ENCODE results near the gene CRIM1. TPM values are rescaled to one million over a fixed set of nuclear protein-coding genes. Genes with fewer than 3 reads are reported as not detected.
"Not testable (repeated sequence)": the region's sequence is repeated elsewhere in the genome, so short reads cannot be mapped to it uniquely, and the experiment has no call there.

CRIM1 gene
- polyA plus RNA-seq (ENCODE audit: insufficient read length) = 21.1 TPM

DNA sequence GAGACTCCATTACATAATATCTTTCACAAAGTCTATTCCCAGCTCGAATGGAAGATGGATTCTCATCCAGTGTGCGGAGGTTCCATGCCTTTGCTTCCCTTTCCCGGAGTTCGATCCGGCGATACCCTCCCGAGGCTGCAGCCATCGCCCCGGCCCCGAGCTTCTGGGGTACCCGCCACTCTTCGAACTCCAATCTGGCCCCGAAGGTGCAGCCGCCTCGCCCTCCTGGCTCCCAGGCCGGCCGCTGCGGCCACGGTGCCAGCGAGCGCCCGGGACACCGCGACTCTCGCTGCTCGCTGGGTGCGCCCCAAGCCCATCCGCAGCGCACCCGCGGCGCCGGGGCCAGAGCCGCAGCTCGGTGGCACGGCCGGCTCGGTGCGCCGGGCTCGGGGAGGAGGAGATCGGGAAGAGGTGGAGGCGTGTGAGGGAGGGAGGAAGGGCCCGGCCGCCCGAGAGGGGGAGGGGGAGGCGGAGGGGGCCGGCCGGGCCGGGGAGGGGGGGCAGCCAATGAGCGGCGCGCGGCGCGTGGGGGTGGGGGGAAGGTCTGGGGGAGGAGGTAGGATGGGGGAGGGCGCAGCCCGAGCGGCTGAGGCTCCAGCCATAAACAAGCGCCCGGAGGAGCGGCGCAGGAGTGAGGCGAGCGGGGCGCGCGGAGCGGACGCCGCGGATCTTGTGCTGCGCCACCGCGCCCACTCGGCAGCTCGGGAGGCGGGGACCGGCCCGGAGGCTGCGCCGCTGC lies at the start of gene CRIM1:
Gene CRIM1, plus strand, starts transcription at position 628 of the 739 bp plus-strand sequence. CDS start 515 bp downstream, outside the sequence.
- peak; percentile 90 for DNase-seq

- no peak for DNase-seq
These were observed 48.1 kb upstream of the CRIM1 start for GRCh38 chr2:36307441-36307840.

GRCh38 chr2:36310444-36310843 lies 45.1 kb upstream of the CRIM1 start:
- not testable (repeated sequence) for DNase-seq

DNA sequence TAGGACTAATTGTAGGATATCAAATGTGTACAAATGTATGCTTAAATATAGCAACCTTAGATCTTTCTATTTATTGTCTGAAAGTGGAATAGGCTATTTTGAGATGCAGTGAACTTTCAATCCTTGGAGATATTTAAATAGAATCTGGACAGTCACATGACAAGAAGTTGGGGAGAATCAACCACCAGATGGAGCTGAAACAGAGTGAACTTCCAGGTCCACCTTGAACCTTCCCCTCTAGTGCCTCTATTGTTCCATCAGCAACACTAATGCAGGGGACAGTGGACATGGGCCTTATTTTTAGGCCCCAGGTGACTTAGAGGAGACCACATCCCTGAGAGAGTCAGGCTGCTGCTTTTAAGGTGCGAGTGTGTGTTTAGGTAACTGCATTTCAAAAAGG lies 37.0 kb upstream of the CRIM1 start:
- DNase-seq = no peak

DNA sequence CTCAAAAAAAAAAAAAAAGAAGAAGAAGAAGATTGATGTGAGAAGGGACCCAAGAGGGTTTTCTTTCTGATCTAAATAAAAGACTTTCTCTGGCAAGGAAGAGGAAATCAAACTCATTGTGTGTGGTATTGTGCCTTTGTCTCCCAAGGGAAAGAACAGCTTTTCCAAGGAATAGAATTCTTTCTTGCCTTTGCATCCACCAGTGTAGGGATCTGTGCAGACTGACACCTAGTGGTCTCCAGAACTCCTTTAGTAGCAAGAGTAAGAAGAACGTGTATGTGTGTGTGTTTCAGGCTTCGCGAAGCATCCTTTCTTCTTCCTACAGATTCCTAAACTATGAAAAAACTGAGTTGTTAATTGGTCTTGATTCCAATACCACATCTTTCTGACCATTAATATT lies 33.5 kb upstream of the CRIM1 start:
- DNase-seq = no peak

GRCh38 chr2:36326286-36326685 lies 29.3 kb upstream of the CRIM1 start:
- no peak for DNase-seq

GRCh38 chr2:36329251-36329650 lies 26.3 kb upstream of the CRIM1 start:
- no peak for DNase-seq

- no peak for DNase-seq
These were observed 25.7 kb upstream of the CRIM1 start for GRCh38 chr2:36329746-36330472.

DNA sequence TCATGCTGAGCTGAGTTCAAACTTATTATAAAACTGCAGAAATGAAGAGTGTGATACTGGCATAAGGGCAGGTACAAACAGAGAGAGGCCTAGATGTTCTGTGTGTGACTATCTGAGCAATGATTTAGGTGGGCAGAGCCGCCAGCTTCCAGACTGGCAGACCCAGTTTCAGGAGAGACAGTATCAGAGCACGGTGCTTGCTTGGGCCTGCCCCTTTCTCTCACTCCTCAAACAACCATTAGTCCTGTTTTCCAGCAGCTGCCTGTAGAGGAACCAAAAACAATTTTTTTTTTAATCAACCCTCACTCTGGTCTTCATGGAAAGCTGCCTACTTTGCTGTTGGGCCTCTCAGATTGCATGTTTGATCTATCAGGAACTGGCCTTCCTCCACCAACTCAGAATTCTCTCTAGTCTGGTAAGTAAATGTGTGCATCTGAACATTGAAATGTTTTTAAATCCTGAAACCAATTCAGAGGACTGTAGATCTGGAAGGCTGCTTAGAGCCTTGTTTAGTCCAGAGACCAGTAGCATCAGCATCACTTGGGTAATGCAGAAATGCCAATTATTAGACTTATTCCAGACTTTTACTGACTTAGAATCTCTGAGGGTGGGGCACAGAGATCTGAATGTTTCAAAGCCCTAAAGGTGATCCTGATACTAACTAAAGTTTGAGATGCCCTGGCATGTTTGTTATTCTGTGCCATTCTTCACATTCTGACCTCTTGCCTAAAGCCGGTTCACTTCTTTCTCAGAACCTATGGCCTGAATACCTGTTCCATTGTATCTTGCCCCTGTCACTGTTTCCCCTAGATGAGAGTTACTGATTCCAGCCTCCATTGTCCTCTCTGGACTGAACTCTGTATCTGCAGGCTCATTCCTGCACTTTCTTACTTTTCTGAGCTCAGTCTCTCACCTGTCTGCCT lies 24.8 kb upstream of the CRIM1 start:
- no peak for DNase-seq

DNA sequence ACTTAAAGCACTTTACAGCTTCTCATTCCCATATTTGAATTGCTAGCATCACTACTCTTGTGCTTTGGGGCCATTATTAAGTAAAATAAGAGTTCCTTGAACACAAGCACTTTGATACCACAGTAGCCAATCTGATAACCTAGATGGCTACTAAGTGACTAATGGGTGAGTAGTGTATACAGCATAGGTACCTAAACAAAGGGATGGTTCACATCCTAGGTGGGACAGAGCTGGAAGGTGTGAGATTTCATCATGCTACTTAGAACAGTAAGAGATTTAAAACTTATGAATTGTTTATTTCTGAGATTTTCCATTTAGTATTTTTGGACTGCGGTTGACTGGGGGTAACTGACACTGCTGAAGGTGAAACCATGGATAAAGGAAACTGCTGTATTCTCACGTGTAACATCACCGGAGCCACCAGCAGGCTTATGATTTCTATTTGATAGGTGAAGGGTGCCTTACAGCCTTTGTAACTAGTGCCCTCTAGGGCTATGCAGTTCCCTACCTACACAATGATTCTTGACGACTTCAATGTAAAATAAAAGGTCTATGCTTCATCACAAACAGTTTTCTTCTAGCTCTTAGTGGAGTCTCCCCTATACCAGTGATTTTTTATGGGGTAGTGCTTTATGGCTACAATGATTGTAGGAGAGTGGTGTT lies 22.1 kb upstream of the CRIM1 start:
- DNase-seq = no peak

- DNase-seq = no peak
These were observed 20.0 kb upstream of the CRIM1 start for GRCh38 chr2:36335597-36335996.

DNA sequence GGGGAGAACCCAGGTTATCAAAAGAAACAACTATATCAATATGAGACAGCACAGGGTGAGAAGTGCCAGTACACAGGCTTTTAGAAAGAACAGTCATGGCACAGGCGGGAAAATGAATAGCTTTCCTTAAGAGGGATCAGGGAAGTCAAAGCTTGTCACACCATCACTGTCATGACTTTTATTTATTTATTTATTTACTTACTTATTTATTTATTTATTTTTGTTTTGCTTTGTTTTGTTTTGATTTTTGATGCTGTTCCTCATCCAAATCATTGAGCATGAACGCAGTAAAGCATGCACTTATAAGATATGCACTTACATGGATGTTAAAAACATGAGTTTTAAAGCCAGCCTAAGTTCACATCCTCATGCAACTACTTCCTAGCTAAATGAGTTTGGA lies 19.3 kb upstream of the CRIM1 start:
- DNase-seq = no peak

GRCh38 chr2:36337354-36337753 lies 18.2 kb upstream of the CRIM1 start:
- no peak for DNase-seq

DNA sequence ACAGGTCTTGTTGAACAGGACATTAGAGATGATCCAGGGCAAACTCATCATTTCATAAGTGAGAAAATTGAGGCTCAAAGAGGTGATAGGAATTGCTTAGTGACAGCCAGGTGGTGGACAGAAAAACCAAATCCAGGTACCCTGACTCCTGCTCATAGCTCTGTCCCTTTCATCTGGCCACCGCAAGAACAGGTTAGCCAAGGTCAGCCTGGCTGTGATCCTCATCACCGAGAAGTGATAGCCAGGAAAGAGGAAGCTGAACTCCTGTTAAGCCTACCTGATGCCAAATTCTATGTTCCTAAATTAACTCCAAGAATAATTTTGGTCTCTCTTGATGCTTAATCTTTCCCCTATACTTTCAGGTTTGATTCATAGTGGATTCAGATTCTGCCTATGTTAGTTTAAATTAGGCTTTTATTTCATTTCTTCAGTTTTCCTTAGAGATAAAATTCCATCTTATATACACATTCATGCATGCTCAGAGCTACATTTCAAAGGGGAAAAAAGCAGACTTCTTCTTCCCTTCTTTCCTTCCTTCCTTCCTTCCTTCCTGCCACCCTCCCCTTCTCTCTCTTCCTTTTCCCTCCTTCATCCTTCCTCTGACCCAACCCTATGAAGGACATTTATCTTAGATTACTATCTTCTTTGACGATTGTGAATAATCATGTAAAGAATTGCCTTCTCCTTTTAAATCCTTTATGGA lies 17.3 kb upstream of the CRIM1 start:
- DNase-seq = no peak

- DNase-seq = no peak
These were observed 16.8 kb upstream of the CRIM1 start for GRCh38 chr2:36338827-36339145.

GRCh38 chr2:36339607-36340218 lies 15.9 kb upstream of the CRIM1 start:
- no peak for DNase-seq

DNA sequence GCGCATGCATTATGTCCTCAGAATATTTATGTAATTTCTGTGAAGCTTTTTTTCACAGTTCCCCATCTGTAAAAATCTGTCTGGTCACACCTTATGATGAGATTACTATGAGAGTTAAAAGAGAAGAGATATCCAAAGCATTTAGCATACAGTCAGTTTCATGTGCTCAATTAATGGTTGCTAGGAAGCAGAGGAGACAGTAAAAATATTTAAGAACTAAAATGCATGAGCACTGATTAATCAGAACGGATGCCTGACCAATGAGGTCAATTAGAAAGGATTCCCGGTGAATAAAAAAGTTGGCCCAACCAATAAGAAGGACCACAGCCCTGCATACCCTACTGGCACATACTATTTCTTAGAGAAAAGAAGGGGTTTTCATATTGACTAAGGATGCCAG lies 12.0 kb upstream of the CRIM1 start:
- DNase-seq = no peak

GRCh38 chr2:36348721-36349120 lies 6.9 kb upstream of the CRIM1 start:
- no peak for DNase-seq

GRCh38 chr2:36351291-36351690 lies 4.3 kb upstream of the CRIM1 start:
- DNase-seq = no peak

DNA sequence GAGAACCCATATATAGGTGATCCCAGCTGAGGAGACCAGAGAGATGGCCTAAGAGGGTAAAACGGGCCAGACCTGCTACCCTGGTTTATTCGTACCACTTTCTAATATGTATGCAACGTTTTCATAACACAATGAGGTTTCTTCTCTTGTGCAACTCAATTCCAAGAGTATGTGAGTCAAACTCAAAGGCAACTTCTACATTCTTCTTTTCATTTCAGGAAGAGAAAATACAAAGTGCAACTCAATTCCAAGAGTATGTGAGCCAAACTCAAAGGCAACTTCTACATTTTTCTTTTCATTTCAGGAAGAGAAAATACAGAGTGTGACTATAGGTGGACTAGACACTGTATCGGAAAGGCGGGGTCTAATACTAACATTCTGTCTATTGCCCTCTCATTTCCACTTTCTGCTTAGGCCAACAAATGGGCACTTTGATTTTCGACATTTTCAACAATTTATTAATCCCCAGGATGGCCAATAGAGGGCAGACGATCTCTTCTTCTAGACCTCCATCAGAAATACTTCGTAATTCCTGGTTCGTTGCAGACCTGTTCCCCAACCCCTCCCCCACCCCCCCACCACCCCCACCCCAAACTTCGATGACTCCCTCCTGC lies 3.7 kb upstream of the CRIM1 start:
- peak; percentile 44 for DNase-seq

DNA sequence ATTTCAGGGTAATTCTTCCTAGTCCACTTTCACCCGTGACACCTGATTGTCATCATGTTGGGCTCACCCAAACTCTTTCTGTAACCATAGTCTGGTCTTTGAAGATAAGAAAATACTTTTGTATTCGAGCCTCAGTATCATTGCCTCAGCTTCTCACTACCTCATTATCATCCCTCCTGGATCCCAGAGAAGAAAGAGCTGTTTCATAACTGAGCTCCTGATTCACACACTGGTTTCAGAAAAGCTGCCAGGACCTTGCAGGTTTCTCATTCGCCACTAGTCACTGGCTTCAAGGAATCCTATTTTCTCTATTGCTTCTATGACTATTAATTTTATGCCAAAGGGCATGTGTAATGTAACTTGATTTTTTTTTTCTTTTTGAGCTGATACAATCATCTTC lies 2.9 kb upstream of the CRIM1 start:
- no peak for DNase-seq
